CD4-positive, alpha-beta T cell treated with Interleukin-15 for 1 hour (primary cell): ENCODE measurements around the gene CPLX1.

Experiments
- DNase-seq: peaks from one replicate; pipeline ENCODE4 v3.0.0-alpha.2; 2020

The CPLX1 gene

GRCh38 chr4:825971-826330, at the start of gene CPLX1:
Gene CPLX1 (minus strand): TSS chr4:826129. CDS start chr4:824522, 1,607 bp downstream.
- DNase-seq, result no peak

- DNase-seq, result no peak
Observed at GRCh38 chr4:874971-875817, 49.3 kb upstream of the CPLX1 start.

GRCh38 chr4:874056-874455, 48.1 kb upstream of the CPLX1 start:
- DNase-seq, result no peak

- DNase-seq, result no peak
Observed at GRCh38 chr4:872241-872981, 46.5 kb upstream of the CPLX1 start.

- DNase-seq, result no peak
Observed at GRCh38 chr4:871484-871883, 45.6 kb upstream of the CPLX1 start.

GRCh38 chr4:870951-871350, 45.0 kb upstream of the CPLX1 start:
- DNase-seq, result no peak

- no peak for DNase-seq
Observed at GRCh38 chr4:869776-870175, 43.8 kb upstream of the CPLX1 start.

- DNase-seq, result no peak
Observed at GRCh38 chr4:868421-868820, 42.5 kb upstream of the CPLX1 start.

- DNase-seq, result no peak
Observed at GRCh38 chr4:867526-868250, 41.8 kb upstream of the CPLX1 start.

- no peak for DNase-seq
Observed at GRCh38 chr4:866761-867390, 40.9 kb upstream of the CPLX1 start.

- DNase-seq, result no peak
Observed at GRCh38 chr4:866068-866760, 40.3 kb upstream of the CPLX1 start.

GRCh38 chr4:865572-865971, 39.6 kb upstream of the CPLX1 start:
- no peak for DNase-seq

GRCh38 chr4:865121-865465, 39.2 kb upstream of the CPLX1 start:
- DNase-seq, result no peak

GRCh38 chr4:864456-865120, 38.7 kb upstream of the CPLX1 start:
- no peak for DNase-seq

GRCh38 chr4:860561-860960, 34.6 kb upstream of the CPLX1 start:
- DNase-seq, result no peak

- no peak for DNase-seq
Observed at GRCh38 chr4:859496-859895, 33.6 kb upstream of the CPLX1 start.

- DNase-seq, result no peak
Observed at GRCh38 chr4:858831-859451, 33.0 kb upstream of the CPLX1 start.

- DNase-seq, result no peak
Observed at GRCh38 chr4:858041-858481, 32.1 kb upstream of the CPLX1 start.

- no peak for DNase-seq
Observed at GRCh38 chr4:857461-857860, 31.5 kb upstream of the CPLX1 start.

- DNase-seq, result peak; percentile 38
Observed at GRCh38 chr4:856225-856901, 30.4 kb upstream of the CPLX1 start.

- DNase-seq, result no peak
Observed at GRCh38 chr4:855880-856224, 29.9 kb upstream of the CPLX1 start.
